Uterus (tissue), 2 donors: ENCODE results near the gene JOSD1.

Experiments used
- CTCF ChIP-seq, 4 experiments: fragments of 200-600 bp in 2 of 4; fragments of 450-650 bp in 2 of 4; sonication (generic) in 2 of 4; IDR thresholded peaks; one replicate each; pipeline ENCODE4 v1.5.1; 2016 to 2019; ENCODE audit warnings: antibody characterized with exemption in 4 of 4, mild to moderate bottlenecking in 2 of 4, moderate library complexity in 1 of 4
- POLR2A ChIP-seq, 2 donors: fragments of 450-650 bp; IDR thresholded peaks; one replicate each; pipeline ENCODE4 v1.6.1; 2016; ENCODE audit warnings: antibody characterized with exemption in 2 of 2, mild to moderate bottlenecking in 1 of 2, moderate library complexity in 1 of 2

- no peak for TF ChIP-seq CTCF (IDR thresholded peaks at IDR 0.05)
- TF ChIP-seq POLR2A (IDR thresholded peaks at IDR 0.05) = no peak
Measured at GRCh38 chr22:38721551-38721950, 20.8 kb upstream of the JOSD1 start.
